Right ventricle myocardium inferior (tissue), 1 donor: ENCODE data around the gene MCFD2. TPM values are rescaled to one million over a fixed set of nuclear protein-coding genes. Genes with fewer than 3 reads are reported as not detected.
"Not testable (repeated sequence)": the region's sequence is repeated elsewhere in the genome, so short reads cannot be mapped to it uniquely, and the experiment has no call there.

Source experiments
- ATAC-seq: fragments of 200-7000 bp; cut with Tn5 transposase; one replicate; pipeline ENCODE4 v1.9.1; 2020; ENCODE audit warnings: mild to moderate bottlenecking, moderate library complexity
- DNase-seq: peaks from one replicate; pipeline ENCODE4 v3.0.0; 2021; ENCODE audit errors: missing footprints
- intact Hi-C: fragments of 100-400 bp; cut with DNase I; formaldehyde crosslinking; loops from one replicate; pipeline ENCODE4 v1.11.0; 2022
- total RNA-seq: library from RNA; stranded (reverse); fragmentation: NEBNext Ultra II Directional; extraction: Animal tissue kit (Norgen Biotek cat#: 25700); gene quantifications from one replicate; pipeline ENCODE4 v1.2.1, GENCODE V29; 2021
- donor health status: DM: no; HTN: yes; CAD: no; lungs with severe emphysema.

Gene MCFD2
- total RNA-seq, 1 donor from 2014 or later: 66.1 TPM

GRCh38 chr2:46879511-46879910 is 36.1 kb downstream of the MCFD2 start:
- ATAC-seq (no peak), DNase-seq (no peak)
- intact Hi-C loops: no loop called here

GRCh38 chr2:46878886-46879285 is 36.7 kb downstream of the MCFD2 start:
- ATAC-seq (peak; percentile 71), DNase-seq (peak; percentile 84)
- intact Hi-C loops: loop anchor here (1.0 kb wide), 1 partner anchor 77 kb away; no protein-coding TSS in a partner anchor

GRCh38 chr2:46878240-46878877 is 37.2 kb downstream of the MCFD2 start:
- DNase-seq (no peak), ATAC-seq (no peak)
- intact Hi-C loops: loop anchor here (1.0 kb wide), 1 partner anchor 76 kb away; no protein-coding TSS in a partner anchor

- intact Hi-C loops: loop anchor here (1.0 to 2.0 kb wide), 2 partner anchors 65 to 75 kb away; no protein-coding TSS in a partner anchor
- DNase-seq (no peak), ATAC-seq (no peak)
Observed at GRCh38 chr2:46877619-46878113, 37.9 kb downstream of the MCFD2 start.

GRCh38 chr2:46876741-46877384 is 38.7 kb downstream of the MCFD2 start:
- ATAC-seq (peak; percentile 60), DNase-seq (no peak)
- intact Hi-C loops: loop anchor here (2.0 kb wide), 1 partner anchor 64 kb away; no protein-coding TSS in a partner anchor

DNA sequence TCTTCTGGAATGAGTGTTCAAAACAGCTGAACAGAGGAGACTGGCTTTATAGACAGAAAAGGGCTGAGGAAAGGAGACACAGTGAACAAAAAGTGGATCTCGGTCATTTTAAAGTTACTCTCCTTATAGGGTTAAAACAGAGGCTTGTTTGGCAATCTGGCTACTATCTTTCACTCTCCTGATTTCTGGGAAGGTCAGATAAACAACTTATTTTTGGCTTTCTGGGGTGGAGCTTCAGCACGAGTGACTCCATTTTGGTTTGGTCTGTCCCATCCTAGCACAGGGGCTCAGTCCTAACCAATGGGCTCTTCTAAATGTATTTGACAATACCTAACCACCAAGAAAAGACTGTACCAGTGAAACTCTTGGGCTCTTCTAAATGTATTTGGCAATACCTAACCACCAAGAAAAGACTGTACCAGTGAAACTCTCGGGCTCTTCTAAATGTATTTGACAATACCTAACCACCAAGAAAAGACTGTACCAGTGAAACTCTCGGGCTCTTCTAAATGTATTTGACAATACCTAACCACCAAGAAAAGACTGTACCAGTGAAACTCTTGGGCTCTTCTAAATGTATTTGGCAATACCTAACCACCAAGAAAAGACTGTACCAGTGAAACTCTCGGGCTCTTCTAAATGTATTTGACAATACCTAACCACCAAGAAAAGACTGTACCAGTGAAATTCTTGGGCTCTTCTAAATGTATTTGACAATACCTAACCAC is 39.5 kb downstream of the MCFD2 start:
- intact Hi-C loops: loop anchor here (2.0 kb wide), 1 partner anchor 63 kb away; no protein-coding TSS in a partner anchor
- DNase-seq, ATAC-seq: not testable (repeated sequence)

DNA sequence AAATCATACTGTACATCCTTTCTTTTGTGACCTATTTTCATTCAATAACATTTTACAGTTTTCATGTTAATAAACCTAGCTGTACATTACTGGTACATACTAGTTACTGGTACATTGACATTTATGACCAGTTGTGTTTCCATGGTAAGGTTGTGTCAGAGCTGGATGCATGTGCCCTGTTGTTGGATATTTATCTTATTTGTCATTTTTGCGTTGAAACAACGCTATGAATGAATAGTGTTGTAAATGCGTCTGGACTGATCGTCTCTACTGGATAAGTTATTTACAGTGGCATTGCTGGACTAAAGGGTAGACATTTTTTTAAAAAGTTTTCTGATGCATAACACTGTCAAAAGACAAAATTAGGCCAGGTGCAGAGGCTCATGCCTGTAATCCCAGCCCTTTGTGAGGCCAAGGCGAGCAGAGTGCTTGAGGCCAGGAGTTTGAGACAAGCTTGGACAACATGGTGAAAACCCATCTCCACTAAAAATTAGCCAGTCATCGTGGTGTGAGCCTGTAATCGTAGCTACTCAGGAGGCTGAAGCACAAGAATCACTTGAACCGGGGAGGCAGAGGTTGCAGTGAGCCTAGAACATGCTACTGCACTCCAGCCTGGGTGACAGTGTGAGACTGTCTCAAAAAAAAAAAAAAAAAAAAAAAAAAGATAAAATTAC is 40.2 kb downstream of the MCFD2 start:
- DNase-seq: no peak
- no peak for ATAC-seq
- intact Hi-C loops: no loop called here

DNA sequence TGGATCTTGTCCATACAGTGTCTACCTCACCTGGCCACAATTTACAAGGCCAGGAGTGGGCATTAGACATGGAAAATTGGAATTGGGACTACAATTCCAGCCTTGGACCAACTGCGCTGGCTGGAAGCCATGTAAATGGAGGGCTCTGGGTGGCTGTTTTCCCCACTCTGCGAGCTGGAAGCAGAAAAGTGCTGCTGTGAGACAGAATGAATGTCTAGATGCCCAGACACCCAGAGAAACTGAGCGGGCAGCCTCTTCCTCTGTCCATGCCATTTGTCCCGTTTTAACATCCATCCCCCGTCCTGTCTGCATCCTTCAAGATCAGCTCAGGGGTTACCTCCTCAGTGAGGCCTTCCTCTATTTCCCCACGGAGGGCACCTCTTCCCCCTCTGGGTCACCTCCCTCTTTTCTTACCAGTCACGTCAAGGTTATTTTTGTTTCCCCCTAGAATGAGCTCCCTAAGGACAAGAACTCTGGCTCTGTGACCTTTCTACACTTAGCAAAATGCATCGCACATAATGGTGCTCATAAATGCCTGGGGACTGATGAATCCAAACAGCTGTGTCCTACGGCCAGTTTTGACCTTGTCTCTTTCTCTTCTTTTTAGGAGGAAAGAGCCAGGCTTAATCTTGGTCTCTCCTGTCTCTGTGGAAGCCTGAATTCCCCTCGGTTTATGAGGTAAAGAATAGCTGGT is 41.2 kb downstream of the MCFD2 start:
- intact Hi-C loops: no loop called here
- ATAC-seq: no peak

DNA sequence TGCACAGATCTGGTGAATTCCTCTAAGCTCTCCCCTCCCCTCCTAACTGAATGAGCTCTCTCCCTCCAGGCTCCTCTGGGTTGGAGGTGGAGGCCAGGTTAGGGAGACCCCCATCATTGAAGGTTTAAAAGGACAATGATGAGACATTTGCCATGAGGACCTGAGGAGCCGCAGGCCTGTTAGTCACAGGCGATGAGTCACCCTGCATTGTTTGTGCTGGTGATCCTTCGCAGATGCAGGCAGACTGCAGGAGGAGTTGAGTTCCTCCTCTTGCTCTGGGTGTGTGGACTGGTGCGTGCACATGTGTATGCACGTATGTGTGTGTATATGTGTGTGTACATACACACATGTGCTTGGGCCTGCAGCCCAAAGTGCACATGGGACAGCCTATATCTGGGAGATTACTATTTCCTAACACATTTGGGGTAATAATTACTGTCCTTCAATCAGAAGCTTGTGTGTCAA is 42.0 kb downstream of the MCFD2 start:
- ATAC-seq (peak; percentile 43), DNase-seq (no peak)
- intact Hi-C loops: no loop called here

More for the DNA sequence above, 41.2 kb downstream of the MCFD2 start:
- no peak for DNase-seq

DNA sequence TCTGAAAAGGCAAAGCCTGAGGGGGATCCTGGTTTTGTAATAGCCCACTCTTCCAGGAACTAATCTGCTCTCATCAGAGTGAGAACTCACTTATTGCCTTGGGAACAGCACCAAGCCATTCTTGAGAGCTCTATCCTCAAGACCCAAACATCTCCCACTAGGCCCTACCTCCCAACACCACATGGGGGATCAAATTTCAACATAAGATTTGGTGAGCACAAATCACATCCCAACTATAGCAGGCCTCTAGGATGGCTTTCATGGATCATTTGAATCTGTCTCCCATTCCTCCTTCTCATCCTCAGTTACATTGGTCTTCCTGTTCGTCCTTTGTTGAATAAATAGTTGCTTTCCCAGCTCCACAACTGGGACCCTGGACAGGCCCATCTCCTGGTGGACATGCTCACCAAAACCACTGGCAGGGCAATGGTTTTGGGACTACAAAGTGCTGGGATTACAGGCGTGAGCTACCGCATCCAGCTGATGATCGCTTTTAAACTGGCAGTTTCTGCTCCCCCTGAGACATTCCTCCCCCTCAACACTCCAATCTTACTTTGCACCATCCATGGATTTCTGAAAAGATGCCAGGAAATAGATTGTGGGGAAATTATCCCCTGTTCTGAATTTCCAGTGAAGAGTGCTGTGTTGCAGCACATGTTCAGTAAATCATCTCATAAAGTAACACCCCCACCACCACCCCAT is 42.6 kb downstream of the MCFD2 start:
- intact Hi-C loops: no loop called here
- ATAC-seq (no peak), DNase-seq (no peak)

DNA sequence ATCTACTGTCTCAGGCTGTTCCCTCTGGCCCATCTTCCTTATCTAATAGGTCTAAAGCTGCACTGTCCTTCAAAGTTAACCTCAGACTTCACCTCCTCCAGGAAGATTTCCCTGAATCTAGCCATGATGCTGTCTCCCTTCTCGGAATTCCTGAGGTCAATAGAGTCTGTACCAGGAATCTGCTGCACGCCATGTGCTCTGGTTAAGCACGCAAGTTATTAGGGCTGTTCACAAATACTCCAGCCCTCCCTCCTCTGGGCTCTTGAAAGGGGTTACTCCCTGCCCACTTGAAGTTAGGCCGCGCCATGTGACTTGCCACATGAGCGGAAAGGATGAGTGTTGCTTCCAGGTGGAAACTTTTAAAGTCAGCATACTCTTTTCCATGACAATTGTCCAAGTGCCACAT is 43.6 kb downstream of the MCFD2 start:
- intact Hi-C loops: no loop called here
- no peak for DNase-seq
- ATAC-seq: no peak

DNA sequence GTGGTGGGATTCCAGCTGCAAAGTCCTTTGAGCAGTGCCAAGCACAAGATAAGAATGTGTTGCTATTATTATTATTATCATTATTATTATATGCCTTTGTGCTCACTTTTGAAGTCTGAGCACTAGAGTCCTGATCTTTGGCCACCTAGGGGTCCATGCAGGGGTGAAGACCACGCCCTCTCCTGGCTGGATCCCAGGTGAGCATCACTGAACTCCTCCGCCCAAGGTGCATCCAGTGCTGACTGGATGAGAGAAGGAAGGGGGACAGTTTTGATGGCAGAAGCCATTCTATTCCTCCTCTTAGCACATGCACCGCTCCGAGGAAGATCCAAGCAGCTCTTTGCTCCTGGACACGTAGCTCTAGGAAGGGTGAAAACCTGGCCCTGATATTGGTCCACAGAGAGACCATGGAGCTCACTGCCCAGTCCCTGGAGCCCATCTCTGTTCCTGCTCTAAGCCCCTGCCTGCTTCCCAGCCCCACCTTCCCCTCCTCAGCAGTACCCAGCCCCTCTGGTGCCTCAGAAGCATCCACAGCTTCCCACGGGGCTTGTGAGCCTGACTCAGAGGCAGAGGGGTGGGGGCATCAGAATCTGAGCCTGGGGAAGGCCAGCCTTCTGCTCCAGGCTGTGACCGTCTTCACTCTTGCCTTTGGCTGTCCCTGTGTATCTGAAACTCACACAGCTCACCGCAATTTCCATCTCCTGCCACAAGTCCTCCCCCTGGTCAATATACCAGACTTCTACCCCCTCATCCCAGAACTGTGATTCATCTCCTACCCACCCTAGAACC is 45.4 kb downstream of the MCFD2 start:
- no peak for DNase-seq
- ATAC-seq: no peak
- intact Hi-C loops: no loop called here

- DNase-seq (no peak), ATAC-seq (no peak)
- intact Hi-C loops: no loop called here
Observed at GRCh38 chr2:46869621-46870020, 46.0 kb downstream of the MCFD2 start.

DNA sequence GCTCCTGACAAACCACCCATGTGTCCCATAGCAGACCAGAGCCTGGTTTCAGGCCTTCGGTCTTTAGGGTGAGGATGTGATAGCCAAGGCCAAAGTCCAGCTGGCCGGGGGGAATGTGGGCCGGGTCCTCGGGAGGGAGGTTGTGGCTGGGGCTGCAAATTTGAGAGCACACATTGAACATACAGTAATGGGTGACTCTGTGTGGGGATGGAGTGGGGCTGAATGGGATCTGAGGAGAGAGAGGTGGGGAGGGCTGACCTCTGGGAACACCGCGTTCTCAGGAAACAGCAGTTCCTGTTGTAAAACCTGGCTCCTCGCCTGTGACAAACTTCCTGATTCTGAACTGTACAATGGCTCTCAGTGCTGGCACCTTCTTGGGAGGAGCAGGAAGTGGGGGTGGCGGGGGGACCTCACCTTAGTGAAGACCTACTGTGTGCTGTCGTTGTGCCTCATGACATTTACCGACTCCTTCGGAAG is 48.8 kb downstream of the MCFD2 start:
- ATAC-seq: peak; percentile 76
- intact Hi-C loops: no loop called here
- no peak for DNase-seq

DNA sequence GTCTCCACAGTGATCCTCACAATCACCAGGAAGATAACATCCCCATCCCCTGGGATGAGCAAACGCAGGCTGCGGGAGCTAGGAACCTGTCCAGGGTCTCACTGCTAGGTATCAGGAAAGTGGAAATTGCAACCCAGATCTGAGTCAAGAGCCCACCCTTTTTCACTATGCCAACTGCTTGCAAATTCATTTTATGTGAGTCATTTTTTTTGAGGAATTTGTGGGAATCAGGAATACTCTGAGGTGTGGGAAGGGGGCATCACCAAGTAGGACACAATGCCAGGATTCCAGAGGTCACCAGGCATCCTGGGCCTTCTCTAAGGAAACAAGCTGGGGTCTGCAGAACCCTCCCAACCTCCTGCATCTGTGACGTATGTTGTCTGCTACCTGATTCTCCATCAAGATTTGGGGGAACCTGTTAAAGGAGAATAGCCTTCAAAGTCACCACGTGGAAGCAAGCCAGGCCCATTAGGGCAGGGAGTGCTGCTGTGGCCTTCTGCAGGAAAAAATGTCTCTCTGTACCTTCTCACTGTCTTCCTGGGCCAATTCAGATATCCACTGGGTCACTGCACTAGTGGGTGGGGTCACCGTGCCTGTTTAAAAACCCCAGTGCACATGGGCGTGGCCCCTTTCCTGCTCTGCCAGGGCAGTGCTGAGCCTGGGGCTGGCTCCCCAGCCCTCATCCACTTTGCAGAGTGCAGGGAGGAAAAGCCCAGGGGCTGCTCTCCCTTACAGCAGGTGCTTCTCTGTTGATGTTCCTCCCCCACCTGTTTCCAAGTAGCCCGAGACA is 50.2 kb downstream of the MCFD2 start:
- DNase-seq: no peak
- intact Hi-C loops: no loop called here

DNA sequence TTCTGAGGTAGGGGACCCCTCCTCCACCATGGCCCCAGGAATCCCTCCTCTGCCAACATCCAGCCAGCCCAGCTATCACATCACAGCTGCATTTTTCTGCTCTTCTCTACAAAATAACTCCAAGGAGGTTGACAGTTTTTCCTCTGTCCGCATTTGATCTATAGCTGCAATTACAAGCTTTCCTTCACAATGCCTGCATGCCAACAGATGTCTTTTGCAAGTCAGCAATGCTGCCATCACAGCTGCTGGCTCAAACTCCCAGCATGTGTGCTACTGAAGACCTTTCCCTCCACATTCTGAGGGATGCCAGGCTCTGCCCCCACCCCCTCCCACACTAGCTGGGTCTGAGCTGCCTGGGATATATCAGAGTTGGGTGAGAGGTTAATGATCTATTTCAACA is 51.7 kb downstream of the MCFD2 start:
- DNase-seq: no peak

More for the DNA sequence above, 50.2 kb downstream of the MCFD2 start:
- no peak for ATAC-seq

More for the DNA sequence above, 51.7 kb downstream of the MCFD2 start:
- intact Hi-C loops: no loop called here
- no peak for ATAC-seq
